ENCODE measurements around the gene TAS1R2.

- TF ChIP-seq, protein P1, sequence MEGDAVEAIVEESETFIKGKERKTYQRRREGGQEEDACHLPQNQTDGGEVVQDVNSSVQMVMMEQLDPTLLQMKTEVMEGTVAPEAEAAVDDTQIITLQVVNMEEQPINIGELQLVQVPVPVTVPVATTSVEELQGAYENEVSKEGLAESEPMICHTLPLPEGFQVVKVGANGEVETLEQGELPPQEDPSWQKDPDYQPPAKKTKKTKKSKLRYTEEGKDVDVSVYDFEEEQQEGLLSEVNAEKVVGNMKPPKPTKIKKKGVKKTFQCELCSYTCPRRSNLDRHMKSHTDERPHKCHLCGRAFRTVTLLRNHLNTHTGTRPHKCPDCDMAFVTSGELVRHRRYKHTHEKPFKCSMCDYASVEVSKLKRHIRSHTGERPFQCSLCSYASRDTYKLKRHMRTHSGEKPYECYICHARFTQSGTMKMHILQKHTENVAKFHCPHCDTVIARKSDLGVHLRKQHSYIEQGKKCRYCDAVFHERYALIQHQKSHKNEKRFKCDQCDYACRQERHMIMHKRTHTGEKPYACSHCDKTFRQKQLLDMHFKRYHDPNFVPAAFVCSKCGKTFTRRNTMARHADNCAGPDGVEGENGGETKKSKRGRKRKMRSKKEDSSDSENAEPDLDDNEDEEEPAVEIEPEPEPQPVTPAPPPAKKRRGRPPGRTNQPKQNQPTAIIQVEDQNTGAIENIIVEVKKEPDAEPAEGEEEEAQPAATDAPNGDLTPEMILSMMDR (IDR thresholded peaks at IDR 0.05): no peak
- TF ChIP-seq POLR2A (IDR thresholded peaks at IDR 0.05) (no peak), POLR2AphosphoS5 (IDR thresholded peaks at IDR 0.05) (no peak)
Measured at GRCh38 chr1:18866846-18867245, 7.4 kb upstream of the TAS1R2 start.
